A549 treated with GW870086 at 1 μM for 4 hours (cell line): ENCODE measurements around the gene S100A6. TPM values are rescaled to one million over a fixed set of nuclear protein-coding genes. Genes with fewer than 3 reads are reported as not detected.

Experiments
- total RNA-seq: library from RNA; stranded (reverse); fragments of 200-300 nt; extraction: Qiagen RNA extraction; gene quantifications from 5 replicates; pipeline ENCODE4 v1.2.3, GENCODE V29; 2022; ENCODE audit warnings: low read depth

Gene S100A6
- 3,721 to 4,200 TPM (median 3,795 TPM) in 5 replicates for total RNA-seq

GRCh38 chr1:153535242-153536011 lies at the start of gene S100A6:
Gene S100A6, minus strand, starts transcription at chr1:153535991. Its CDS starts 652 bp downstream, at chr1:153535339.

GRCh38 chr1:153565529-153566374 lies 30.0 kb upstream of the S100A6 start, which contains the start of gene S100A2:
Gene S100A2, minus strand, starts transcription at chr1:153565844. Its CDS starts 1,967 bp downstream, at chr1:153563877.

GRCh38 chr1:153548722-153549688 lies 13.2 kb upstream of the S100A6 start, which contains the start of gene S100A3:
Gene S100A3, minus strand, starts transcription at chr1:153549258. Its CDS starts 773 bp downstream, at chr1:153548485.

DNA sequence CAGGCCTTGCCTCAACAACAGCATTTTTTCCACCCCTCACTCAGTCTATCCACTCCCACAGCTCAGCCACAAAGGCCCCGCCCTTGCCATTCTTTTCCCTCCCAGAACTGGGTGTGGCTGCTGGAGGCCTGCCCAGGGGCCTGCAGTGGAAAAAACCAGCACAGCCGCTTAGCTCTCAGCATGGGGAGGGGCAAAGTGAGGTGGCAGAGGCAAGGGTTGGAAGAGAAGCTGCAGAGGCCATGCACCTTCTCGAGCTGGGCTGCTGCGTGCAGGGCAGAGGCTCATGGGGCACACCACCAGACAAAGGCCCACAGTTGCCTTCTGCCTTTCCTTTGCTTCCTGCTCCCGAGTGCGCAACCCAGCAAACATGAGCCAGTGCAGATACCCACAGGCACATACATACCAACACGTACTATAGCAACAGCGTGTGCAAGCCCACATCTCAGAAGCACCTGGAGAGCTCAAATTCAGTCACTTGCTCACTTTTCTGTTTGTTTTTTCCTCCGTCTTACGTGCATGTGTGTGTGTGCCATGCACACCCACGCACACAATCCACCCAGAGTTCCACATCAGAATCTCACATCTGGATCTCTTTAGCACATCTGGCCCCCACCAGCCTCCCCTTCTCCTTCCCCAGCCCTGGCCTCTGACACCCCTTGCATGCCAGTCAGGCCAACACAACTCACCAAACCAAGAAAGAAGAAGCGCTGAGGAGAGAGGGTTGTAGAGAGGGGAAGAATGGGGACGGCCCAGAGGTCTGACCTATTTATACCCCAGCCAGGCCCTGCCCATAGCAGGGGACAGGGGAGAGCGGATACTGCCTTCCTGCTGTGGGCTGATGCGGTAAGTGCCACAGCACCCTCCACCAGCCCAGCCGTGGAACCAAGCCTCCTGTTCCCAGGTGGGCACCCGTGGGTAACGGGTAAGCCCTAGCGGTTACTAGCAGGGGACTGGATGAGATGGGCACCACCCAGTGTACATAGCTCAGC lies 9.6 kb upstream of the S100A6 start, which contains the start of gene S100A4:
S100A4 (minus strand) TSS at position 740 of the 989 bp plus-strand sequence. CDS start 1,012 bp downstream, outside the sequence.

DNA sequence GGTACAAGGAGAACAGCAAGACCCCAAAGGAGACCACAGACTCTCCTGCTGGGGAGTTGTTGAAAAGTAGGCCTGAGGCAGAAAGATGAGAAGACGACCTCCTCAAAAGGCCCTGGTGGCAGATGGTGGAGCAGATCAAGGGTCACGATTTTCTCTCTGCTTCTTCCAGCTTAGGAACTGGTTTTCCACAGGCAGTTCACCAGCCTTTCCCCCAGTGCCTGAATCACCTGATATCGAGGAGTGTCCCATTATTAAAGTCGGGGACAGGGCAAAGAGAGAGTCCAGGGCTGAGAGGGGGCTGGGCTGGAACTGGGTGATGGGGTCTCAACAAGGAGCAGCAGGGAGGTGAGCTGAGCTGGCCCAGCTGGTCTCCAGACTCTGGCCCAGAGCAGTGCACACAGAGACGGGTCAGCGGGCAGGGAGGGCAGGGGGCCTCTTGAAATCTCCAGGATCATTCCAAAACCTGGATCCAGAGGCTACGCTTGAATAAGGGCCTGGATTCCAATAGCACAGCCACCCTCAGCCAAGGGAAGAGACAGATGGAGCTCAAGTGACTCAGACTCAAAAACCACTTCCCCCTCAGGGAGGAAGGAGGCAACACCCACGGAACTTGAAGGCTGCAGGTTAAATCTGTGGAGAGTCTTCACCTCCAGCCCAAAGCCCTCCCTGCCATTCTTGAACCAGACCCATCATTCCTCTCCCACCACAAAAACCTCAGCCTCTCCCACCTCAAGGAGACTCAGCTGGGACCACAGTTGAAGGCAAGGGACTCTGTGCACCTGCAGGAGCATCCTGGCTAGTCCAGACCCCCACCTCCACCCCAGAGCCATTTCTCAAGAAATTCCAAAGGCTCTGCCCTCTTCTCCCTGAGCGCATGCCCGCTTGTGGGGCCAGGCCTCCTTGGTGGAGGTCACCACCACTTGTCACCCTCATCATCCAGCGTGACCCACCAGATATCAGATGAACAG lies 4.9 kb upstream of the S100A6 start, which contains the start of gene S100A5:
S100A5 (minus strand) TSS at position 541 of the 968 bp plus-strand sequence. CDS start 743 bp downstream, outside the sequence.

Other genes with a start within 250 kb of the S100A6 start
- not detected in 5 replicates for gene PGLYRP3, start 223.0 kb downstream of the S100A6 start, total RNA-seq
- not detected in 5 replicates for gene PGLYRP4, start 187.2 kb downstream of the S100A6 start, total RNA-seq
- 0.31 to 1.4 TPM (median 1.2 TPM) in 5 replicates for gene S100A9, start 178.1 kb downstream of the S100A6 start, total RNA-seq
- not detected in 5 replicates for gene S100A12, start 160.4 kb downstream of the S100A6 start, total RNA-seq
- gene S100A8, start 144.9 kb downstream of the S100A6 start, total RNA-seq: not detected in 5 replicates
- gene S100A7A, start 119.5 kb downstream of the S100A6 start, total RNA-seq: not detected in 5 replicates
- gene S100A7, start 75.3 kb downstream of the S100A6 start, total RNA-seq: not detected in 5 replicates
- 0.87 to 1.4 TPM (median 1.1 TPM) in 5 replicates for gene S100A5, start 4.9 kb upstream of the S100A6 start, total RNA-seq
- gene S100A4, start 9.8 kb upstream of the S100A6 start, total RNA-seq: 1,668 to 2,055 TPM (median 1,841 TPM) in 5 replicates
- 104 to 121 TPM (median 120 TPM) in 5 replicates for gene S100A3, start 13.3 kb upstream of the S100A6 start, total RNA-seq
- gene S100A2, start 29.9 kb upstream of the S100A6 start, total RNA-seq: 18.8 to 40.7 TPM (median 32.4 TPM) in 5 replicates
- 527 to 623 TPM (median 604 TPM) in 5 replicates for gene S100A16, start 77.1 kb upstream of the S100A6 start, total RNA-seq
- 0.29 to 0.82 TPM (median 0.52 TPM) in 5 replicates for gene S100A14, start 80.3 kb upstream of the S100A6 start, total RNA-seq
- 181 to 204 TPM (median 194 TPM) in 5 replicates for gene S100A13, start 91.5 kb upstream of the S100A6 start, total RNA-seq
- gene S100A1, start 92.4 kb upstream of the S100A6 start, total RNA-seq: 0.62 to 0.80 TPM (median 0.73 TPM) in 4 of 5 replicates, not detected in the other
- gene CHTOP, start 98.1 kb upstream of the S100A6 start, total RNA-seq: 68.2 to 85.8 TPM (median 80.9 TPM) in 5 replicates
- gene SNAPIN, start 122.7 kb upstream of the S100A6 start, total RNA-seq: 55.9 to 63.8 TPM (median 59.8 TPM) in 5 replicates
- gene ILF2, start 135.0 kb upstream of the S100A6 start, total RNA-seq: 259 to 286 TPM (median 267 TPM) in 5 replicates
- 0.97 to 1.6 TPM (median 1.1 TPM) in 5 replicates for gene NPR1, start 142.7 kb upstream of the S100A6 start, total RNA-seq
- 16.1 to 20.1 TPM (median 18.6 TPM) in 5 replicates for gene INTS3, start 192.1 kb upstream of the S100A6 start, total RNA-seq
- gene SLC27A3, start 239.4 kb upstream of the S100A6 start, total RNA-seq: 0.91 to 2.4 TPM (median 1.6 TPM) in 5 replicates